Right hindlimb (tissue), 1 donor: ENCODE results near the gene SLC11A1.

ENCODE experiments used
- DNase-seq: peaks from one replicate; pipeline ENCODE4 v3.0.0-alpha.2; 2018

SLC11A1 gene

DNA sequence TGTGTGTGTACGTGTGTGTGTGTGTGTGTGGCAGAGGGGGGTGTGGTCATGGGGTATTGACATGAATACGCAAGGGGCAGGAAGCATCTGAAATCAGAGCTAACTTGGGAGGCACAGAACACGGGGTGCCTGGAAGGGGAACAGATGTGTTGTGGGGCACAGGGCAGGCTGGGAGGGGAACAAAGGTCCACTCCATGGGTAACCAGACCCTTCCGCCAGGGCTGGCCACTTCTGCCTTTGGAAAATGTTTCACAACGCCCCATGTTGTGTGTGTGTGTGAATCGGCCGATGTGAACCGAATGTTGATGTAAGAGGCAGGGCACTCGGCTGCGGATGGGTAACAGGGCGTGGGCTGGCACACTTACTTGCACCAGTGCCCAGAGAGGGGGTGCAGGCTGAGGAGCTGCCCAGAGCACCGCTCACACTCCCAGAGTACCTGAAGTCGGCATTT is at the start of gene SLC11A1:
SLC11A1 (plus strand) TSS at position 358 of the 451 bp plus-strand sequence. CDS start 96 bp downstream, outside the sequence.
- no peak for DNase-seq

DNA sequence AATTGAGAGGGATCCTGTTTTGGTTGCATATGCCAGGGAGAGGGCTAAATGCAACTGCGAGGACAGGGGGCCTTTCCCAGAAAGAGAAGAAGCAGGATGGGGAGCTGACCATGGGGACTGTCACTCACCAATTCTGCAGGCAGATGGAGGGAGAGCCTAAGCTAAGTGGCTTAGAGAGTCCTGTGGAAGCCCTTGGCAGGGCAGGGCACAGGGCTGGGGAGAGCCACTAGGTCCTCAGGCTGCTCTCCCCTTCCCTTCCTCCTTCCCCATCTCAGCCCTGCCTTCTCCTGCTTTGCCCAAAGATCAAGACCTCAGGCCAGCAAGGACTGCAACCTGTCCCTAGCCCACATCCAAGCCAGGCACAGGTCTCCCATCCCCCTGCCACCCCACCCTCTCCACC is 49.8 kb upstream of the SLC11A1 start:
- DNase-seq: no peak

- DNase-seq: no peak
These were observed 49.0 kb upstream of the SLC11A1 start for GRCh38 chr2:218332920-218333645.

DNA sequence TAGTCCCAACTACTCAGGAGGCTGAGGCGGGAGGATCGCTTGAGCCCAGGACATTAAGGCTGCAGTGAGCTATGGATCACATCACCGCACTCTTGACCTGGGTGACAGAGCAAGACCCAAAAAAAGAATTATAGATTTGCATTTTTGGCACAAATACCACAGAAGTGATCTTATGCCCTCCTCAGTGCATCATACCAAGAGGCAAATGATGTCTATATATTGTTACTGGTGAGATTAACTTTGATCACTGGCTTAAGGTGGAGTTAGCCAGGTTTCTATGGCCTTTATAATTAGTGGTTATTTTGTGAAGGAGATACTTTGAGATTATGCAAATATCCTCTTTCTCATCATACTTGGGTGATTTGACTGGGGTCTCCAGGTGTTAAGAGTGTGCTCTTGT is 47.5 kb upstream of the SLC11A1 start:
- no peak for DNase-seq

DNA sequence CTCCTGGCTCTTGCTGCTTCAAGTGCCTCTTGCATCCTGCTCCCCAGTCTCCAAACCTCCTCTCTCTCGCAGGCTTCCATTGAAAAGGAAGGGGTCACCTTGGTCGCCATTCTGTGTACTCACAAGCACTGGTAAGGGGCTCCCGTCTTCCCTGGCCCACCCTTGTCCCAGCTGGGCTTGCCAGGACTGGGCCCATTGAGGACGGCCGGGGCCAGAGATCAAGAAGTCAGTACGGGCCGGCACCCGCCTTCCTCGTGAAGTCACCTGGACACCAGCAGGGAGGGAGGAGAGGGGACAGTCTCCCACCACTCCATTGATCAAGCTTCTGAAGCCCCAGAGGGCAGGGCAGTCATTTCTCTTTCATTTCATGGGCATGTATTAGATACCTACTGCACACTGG is 41.4 kb upstream of the SLC11A1 start:
- DNase-seq: no peak

DNA sequence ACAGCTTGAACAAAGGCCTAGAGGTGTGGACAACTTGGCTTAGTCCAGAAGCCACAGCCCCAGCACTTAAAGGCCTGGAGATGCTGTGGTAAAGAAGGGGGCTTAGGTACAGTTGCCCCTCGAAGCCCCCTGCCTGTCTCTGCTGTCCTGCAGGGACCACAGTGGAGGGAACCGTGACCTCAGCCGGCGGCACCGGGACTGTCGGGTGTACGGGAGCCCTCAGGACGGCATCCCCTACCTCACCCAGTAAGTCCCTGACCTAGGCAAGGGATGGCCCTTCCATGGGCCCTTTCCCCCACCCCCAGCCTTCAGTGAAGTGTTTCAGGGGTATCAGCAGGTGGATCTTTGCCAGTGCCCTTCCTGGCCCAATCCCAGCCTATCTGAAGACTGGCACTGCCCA is 40.7 kb upstream of the SLC11A1 start:
- DNase-seq: no peak

- no peak for DNase-seq
These were observed 39.2 kb upstream of the SLC11A1 start for GRCh38 chr2:218342837-218343236.

DNA sequence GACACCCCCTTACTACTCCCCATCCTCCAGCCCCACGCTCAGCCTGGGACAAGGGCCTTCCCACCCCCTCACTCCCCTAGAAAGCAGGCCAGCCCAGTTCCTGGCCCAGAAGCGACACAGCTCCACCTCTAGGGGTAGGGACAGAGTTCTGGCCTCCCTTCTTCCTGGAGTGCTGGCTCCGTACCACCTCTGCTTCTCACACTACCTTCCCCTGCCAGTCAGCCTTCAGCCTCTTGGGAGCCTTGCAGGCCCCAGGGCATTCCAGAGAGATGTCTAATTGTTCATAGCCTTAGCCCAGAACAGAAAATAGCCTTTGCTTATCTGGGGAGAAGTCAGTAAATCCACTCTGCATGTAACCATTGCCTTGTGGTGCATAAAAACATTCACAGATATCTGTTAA is 38.5 kb upstream of the SLC11A1 start:
- no peak for DNase-seq

DNA sequence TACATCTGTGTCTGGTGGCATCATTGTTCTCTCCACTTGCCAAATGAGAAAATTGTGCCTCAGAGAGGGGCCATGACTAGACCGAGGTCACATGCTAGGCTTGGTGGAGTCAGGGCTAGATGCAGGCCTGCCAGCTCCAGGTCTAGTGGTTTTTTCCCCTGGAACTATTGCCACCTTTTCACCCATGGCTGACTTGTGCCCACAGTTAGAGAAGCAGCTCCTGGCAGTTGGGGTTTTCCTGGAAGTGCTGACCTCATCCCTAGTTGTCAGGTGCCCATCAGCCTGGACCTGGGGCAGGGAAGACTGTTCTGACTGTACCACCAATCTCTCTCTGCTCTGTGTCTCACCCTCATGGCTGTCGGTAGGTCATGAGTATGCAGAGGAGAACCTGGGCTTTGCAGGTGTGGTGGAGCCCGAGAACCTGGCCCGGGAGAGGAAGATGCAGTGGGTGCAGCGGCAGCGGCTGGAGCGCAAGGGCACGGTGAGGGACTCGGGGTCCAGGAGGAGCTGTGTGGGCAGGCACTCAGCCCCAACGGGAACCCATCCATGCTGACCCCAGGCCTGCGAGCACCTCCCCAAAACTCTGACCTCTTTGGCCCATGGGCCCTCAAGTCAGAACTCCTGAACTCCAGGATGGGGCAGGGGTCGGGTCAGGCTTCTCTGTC is 37.9 kb upstream of the SLC11A1 start:
- no peak for DNase-seq

DNA sequence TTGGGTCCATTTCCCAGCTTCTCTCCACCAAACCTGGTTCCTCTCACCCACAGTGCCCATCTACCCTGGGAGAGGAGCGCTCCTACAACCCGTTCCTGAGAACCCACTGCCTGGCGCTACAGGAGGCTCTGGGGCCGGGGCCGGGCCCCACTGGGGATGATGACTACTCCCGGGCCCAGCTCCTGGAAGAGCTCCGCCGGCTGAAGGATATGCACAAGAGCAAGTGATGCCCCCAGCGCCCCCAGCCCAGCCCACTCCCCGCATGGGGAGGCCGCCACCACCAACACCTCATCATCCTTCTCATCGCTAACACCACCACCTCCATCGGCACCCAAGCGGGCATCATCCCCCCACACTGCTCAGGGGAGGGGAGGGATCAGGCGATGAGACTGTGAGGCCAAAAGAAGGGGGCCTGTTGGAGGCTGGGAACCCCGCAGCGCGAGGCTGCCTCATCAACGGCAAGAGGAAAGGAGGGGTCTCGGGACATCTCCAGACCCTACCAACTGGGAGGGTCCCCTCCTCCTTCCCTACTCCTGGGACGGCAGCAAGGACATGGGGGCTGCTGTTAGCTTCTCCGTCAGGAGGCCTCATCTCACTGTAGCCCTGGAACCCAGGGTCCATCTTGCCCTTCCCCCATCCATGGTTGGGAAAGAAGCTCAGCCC is 37.2 kb upstream of the SLC11A1 start:
- DNase-seq: no peak

DNA sequence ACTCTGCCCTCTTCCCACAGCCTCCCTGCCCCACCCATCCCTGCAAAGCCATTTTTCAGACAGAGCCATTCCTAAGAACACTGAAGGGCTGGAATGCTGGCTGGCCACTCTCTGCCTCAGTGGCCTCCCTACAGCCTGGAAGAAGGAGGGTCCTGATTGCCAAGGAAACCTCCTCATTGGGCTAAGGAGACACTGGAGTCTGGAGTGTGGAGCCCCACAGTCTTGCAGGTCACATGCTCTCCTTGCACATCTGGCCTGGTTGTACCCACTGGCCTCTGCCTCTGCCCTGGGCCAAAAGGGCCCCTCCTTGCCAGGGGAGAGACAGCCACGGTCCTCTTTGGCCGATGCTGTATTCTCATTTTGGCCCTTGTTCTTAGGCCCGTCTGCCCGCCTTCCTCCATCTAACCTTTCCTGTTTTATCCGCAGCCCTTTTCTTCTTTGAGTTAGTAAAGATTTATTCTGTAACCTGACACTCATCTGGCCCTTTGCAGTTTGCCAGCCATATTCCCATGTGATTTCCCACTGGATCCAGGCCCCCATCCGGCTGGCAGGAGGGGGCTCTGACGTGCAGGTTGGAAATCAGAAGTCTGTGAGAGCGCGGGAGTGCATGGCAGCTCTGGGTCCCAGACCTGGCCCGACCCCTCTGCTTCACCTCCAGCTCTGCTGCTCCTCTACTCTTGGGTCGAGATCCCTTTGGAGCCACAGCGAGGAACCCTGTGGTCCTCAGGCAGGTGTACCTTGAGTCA is 36.4 kb upstream of the SLC11A1 start:
- no peak for DNase-seq

- DNase-seq: no peak
These were observed 34.9 kb upstream of the SLC11A1 start for GRCh38 chr2:218347172-218347571.

GRCh38 chr2:218354045-218354444 is 28.0 kb upstream of the SLC11A1 start:
- DNase-seq: no peak

- no peak for DNase-seq
These were observed 27.1 kb upstream of the SLC11A1 start for GRCh38 chr2:218354850-218355443.

GRCh38 chr2:218357236-218358177 is 24.6 kb upstream of the SLC11A1 start:
- no peak for DNase-seq

DNA sequence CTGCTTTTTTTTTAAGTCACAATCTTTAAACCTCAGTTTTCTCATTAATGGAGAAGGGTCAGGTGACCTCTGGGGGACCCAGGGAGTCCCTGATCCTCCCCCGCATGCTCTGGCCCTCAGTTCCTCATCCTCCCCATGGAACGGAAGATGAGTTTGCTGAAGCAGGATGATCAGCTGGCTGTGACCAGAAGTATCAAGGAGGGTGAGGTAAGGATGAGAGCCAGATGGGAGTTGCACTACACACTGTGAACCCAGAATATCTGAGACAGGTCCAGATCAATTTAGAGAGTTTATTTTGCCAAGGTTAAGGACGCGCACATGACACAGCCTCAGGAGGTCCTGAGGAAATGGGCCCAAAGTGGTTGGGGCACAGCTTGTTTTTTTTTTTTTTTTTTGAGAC is 21.6 kb upstream of the SLC11A1 start:
- DNase-seq: no peak

- no peak for DNase-seq
These were observed 19.5 kb upstream of the SLC11A1 start for GRCh38 chr2:218362606-218363005.

GRCh38 chr2:218363736-218364135 is 18.3 kb upstream of the SLC11A1 start:
- no peak for DNase-seq

DNA sequence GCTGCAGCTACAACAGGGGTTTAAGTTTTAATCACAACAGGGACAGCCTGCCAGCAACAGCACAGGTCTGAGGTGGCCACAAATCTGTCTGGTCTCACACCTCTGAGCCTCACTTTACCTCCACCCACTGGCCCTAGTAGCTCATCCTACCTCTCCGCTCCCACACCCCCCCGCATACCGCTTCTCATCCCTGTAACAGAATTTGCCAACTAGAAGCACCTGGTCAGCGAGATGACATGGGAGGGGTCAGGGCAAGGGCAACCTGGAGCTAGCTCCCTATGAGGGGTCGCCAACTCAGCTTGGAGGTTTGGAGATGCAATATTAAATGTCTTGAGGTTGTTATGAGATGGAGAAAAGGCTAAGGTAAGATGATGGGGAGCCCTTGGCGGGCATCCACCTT is 17.9 kb upstream of the SLC11A1 start:
- DNase-seq: no peak

DNA sequence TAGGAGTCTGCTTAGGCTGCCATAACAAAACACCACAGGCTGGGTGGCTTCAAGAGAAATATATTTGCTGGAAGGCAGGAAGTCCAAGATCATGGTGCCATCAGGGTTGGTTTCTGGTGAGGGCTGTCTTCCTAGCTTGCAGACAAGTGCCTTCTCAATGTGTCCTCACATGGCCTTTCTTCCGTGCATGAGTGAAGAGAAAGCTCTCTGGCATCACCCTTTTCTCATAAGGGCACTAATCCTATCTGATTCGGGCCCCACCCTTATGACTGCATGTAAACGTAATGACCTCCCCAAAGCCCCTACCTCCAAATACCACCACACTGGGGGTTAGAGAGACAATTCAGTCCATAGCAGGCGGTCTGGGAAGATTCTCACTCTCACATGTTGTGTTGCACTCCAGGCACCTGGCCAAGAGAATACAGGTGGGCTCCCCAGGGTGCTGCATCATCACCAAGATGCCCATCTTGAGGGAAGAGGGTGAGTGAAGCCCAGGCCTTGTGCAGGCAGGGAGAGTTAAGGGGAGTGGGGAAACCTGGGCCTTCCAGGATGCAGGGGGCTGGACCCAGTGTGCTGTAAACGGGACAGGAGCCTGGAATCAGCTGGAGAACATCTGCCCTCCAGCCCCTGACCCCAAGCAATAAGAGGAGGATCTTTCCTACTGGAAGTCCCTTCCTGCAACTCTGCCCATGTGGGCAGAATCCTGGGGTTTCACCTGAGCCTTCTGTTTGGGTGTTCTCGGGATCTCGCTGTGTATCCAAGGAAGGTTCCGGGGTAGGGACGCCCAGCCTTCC is 15.3 kb upstream of the SLC11A1 start:
- DNase-seq: no peak
